DND-41 (cell line): ENCODE measurements around the gene SS18L1.

Experiments used
- EZH2 ChIP-seq: IDR thresholded peaks from 3 replicates; pipeline ENCODE4 v1.6.1; 2012; ENCODE audit warnings: borderline replicate concordance, low read depth, mild to moderate bottlenecking, moderate library complexity, low read length, inconsistent platforms; ENCODE audit not compliant: severe bottlenecking
- TF ChIP-seq, protein P1 (sequence below): IDR thresholded peaks from 2 replicates; pipeline ENCODE4 v1.5.1; 2012; ENCODE audit warnings: borderline replicate concordance, low read length, moderate library complexity, mild to moderate bottlenecking; ENCODE audit not compliant: poor library complexity, severe bottlenecking; ENCODE audit errors: extremely low read depth

DNA sequence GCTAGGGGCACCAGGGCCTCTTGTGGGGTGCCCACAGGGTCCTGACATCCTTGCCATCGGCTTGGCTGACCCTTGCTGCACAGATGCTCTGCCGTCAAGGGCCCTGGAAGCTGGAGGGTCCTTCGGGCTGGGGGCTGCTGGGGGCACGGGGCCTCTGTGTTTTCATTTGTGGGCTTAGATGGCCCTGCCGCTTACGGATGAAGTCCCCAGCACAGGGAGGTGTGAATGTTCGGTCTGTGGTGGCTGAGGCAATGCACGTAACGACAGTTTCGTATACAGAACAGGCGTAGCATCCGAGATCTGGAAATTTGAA is 14.5 kb downstream of the SS18L1 start:
- TF ChIP-seq, protein P1, sequence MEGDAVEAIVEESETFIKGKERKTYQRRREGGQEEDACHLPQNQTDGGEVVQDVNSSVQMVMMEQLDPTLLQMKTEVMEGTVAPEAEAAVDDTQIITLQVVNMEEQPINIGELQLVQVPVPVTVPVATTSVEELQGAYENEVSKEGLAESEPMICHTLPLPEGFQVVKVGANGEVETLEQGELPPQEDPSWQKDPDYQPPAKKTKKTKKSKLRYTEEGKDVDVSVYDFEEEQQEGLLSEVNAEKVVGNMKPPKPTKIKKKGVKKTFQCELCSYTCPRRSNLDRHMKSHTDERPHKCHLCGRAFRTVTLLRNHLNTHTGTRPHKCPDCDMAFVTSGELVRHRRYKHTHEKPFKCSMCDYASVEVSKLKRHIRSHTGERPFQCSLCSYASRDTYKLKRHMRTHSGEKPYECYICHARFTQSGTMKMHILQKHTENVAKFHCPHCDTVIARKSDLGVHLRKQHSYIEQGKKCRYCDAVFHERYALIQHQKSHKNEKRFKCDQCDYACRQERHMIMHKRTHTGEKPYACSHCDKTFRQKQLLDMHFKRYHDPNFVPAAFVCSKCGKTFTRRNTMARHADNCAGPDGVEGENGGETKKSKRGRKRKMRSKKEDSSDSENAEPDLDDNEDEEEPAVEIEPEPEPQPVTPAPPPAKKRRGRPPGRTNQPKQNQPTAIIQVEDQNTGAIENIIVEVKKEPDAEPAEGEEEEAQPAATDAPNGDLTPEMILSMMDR = no peak
- no peak for TF ChIP-seq EZH2
